C4-2B (cell line): ENCODE data around the gene OR4N2.
"Not testable (repeated sequence)": the region's sequence is repeated elsewhere in the genome, so short reads cannot be mapped to it uniquely, and the experiment has no call there.

Source experiments
- ZFX ChIP-seq: fragments of 450-650 bp; IDR thresholded peaks from 2 replicates; pipeline ENCODE4 v1.6.1; 2017
- TF ChIP-seq, protein P1 (sequence below): fragments of 450-650 bp; conservative IDR thresholded peaks from 2 replicates; pipeline ENCODE4 v1.5.1; 2017; ENCODE audit warnings: mild to moderate bottlenecking

- TF ChIP-seq, protein P1, sequence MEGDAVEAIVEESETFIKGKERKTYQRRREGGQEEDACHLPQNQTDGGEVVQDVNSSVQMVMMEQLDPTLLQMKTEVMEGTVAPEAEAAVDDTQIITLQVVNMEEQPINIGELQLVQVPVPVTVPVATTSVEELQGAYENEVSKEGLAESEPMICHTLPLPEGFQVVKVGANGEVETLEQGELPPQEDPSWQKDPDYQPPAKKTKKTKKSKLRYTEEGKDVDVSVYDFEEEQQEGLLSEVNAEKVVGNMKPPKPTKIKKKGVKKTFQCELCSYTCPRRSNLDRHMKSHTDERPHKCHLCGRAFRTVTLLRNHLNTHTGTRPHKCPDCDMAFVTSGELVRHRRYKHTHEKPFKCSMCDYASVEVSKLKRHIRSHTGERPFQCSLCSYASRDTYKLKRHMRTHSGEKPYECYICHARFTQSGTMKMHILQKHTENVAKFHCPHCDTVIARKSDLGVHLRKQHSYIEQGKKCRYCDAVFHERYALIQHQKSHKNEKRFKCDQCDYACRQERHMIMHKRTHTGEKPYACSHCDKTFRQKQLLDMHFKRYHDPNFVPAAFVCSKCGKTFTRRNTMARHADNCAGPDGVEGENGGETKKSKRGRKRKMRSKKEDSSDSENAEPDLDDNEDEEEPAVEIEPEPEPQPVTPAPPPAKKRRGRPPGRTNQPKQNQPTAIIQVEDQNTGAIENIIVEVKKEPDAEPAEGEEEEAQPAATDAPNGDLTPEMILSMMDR, result not testable (repeated sequence)
- not testable (repeated sequence) for TF ChIP-seq ZFX
Observed at GRCh38 chr14:19772454-19772853, 31.1 kb upstream of the OR4N2 start.
